ENCODE measurements around the gene WASHC2C. TPM values are rescaled to one million over a fixed set of nuclear protein-coding genes. Genes with fewer than 3 reads are reported as not detected.

WASHC2C gene
- total RNA-seq, 1 experiment from 2014 or later, result 41.3 TPM

Other genes with a start within 250 kb of the WASHC2C start
- 10.5 and 13.2 TPM in 2 replicates for gene ZFAND4, start 54.5 kb upstream of the WASHC2C start, total RNA-seq (2014; rRNA removed; shearing (Covaris generic))
- 3.2 and 10.5 TPM in 2 replicates for gene AGAP4, start 120.2 kb downstream of the WASHC2C start, total RNA-seq (2014; rRNA removed; shearing (Covaris generic))
- 211 and 271 TPM in 2 replicates for gene TIMM23, start 245.2 kb downstream of the WASHC2C start, total RNA-seq (2014; rRNA removed; shearing (Covaris generic))

Measured in A172 (cell line).